OCI-LY1 (cell line): ENCODE measurements around the gene CD300A.

ENCODE experiments used
- H2AFZ ChIP-seq: fragments of 200-600 bp; sonication (generic), shearing (Covaris generic); 2 replicates; pipeline ENCODE4 v1.6.0; 2014; ENCODE audit warnings: antibody characterized with exemption, mild to moderate bottlenecking, low read length
- H3F3A ChIP-seq: fragments of 200-600 bp; sonication (generic), shearing (Covaris generic); 2 replicates; pipeline ENCODE4 v1.6.0; 2014; ENCODE audit warnings: mild to moderate bottlenecking, antibody characterized with exemption, low read length, moderate library complexity; ENCODE audit not compliant: insufficient read depth
- H3K27ac ChIP-seq: fragments of 200-600 bp; sonication (generic); 2 replicates; pipeline ENCODE4 v1.5.1; 2014; ENCODE audit warnings: low read length, mixed run types, mild to moderate bottlenecking, low read depth; ENCODE audit not compliant: poor library complexity, severe bottlenecking
- H3K27me3 ChIP-seq: fragments of 200-600 bp; sonication (generic); 2 replicates; pipeline ENCODE4 v1.6.0; 2014; ENCODE audit warnings: antibody characterized with exemption, mild to moderate bottlenecking, low read length, moderate library complexity; ENCODE audit not compliant: insufficient read depth
- H3K36me3 ChIP-seq: fragments of 200-600 bp; sonication (generic); 2 replicates; pipeline ENCODE4 v1.6.1; 2014; ENCODE audit warnings: mild to moderate bottlenecking, antibody characterized with exemption, low read length, moderate library complexity, mixed read lengths; ENCODE audit not compliant: insufficient read depth
- H3K4me1 ChIP-seq: fragments of 200-600 bp; sonication (generic); 2 replicates; pipeline ENCODE4 v1.5.1; 2014; ENCODE audit warnings: mild to moderate bottlenecking, low read length, moderate library complexity; ENCODE audit not compliant: insufficient read depth, severe bottlenecking
- H3K4me2 ChIP-seq: fragments of 200-600 bp; sonication (generic), shearing (Covaris generic); 2 replicates; pipeline ENCODE4 v1.6.1; 2014; ENCODE audit warnings: low read length
- H3K4me3 ChIP-seq: fragments of 200-600 bp; sonication (generic); 2 replicates; pipeline ENCODE4 v1.5.1; 2014; ENCODE audit warnings: low read length, low read depth, mild to moderate bottlenecking, mixed read lengths; ENCODE audit not compliant: poor library complexity, severe bottlenecking
- H3K79me2 ChIP-seq: fragments of 200-600 bp; shearing (Covaris generic); 2 replicates; pipeline ENCODE4 v1.6.1; 2016; ENCODE audit warnings: mixed run types, low read length, mixed read lengths; ENCODE audit not compliant: insufficient read depth
- H3K9ac ChIP-seq: fragments of 200-600 bp; sonication (generic), shearing (Covaris generic); 2 replicates; pipeline ENCODE4 v1.6.1; 2014; ENCODE audit warnings: mild to moderate bottlenecking, low read length, mixed read lengths
- H3K9me2 ChIP-seq: fragments of 200-600 bp; sonication (generic), shearing (Covaris generic); 2 replicates; pipeline ENCODE4 v1.6.1; 2014; ENCODE audit warnings: low read depth, mild to moderate bottlenecking, low read length, mixed read lengths
- H3K9me3 ChIP-seq: fragments of 200-600 bp; shearing (Covaris generic); 2 replicates; pipeline ENCODE4 v1.6.1; 2014; ENCODE audit warnings: low read length, mixed read lengths
- H4K20me1 ChIP-seq: fragments of 200-600 bp; sonication (generic), shearing (Covaris generic); 2 replicates; pipeline ENCODE4 v1.6.0; 2016; ENCODE audit warnings: mild to moderate bottlenecking, low read length; ENCODE audit not compliant: insufficient read depth
- CTCF ChIP-seq: fragments of 200-600 bp; sonication (generic), shearing (Covaris generic); IDR thresholded peaks from 2 replicates; pipeline ENCODE4 v1.5.1; 2017; ENCODE audit warnings: mild to moderate bottlenecking, antibody characterized with exemption, low read length, moderate library complexity, mixed read lengths
- EZH2 ChIP-seq: fragments of 200-600 bp; sonication (generic), shearing (Covaris generic); IDR thresholded peaks from 2 replicates; pipeline ENCODE4 v1.8.0; 2017; ENCODE audit warnings: borderline replicate concordance, mixed run types, mild to moderate bottlenecking, antibody characterized with exemption, low read length, moderate library complexity, mixed read lengths

The CD300A gene

GRCh38 chr17:74449306-74449705, 17.1 kb upstream of the CD300A start:
- no peaks in the 10 kb centered on the region for H3K9me2 ChIP-seq
- H3K27me3 ChIP-seq: no peaks in the 10 kb centered on the region; the same call in 1 of the 2 replicates
- no peaks in the 10 kb centered on the region for H3K4me1 ChIP-seq

GRCh38 chr17:74449773-74450172, 16.7 kb upstream of the CD300A start:
- Histone ChIP-seq H3K9ac (no peak overlapping the region), H2AFZ (no peak overlapping the region), H4K20me1 (no peaks in the 10 kb centered on the region), H3F3A (no peaks in the 10 kb centered on the region), H3K27ac (no peak overlapping the region), H3K79me2 (no peaks in the 10 kb centered on the region), H3K4me3 (no peak overlapping the region), H3K9me2 (no peaks in the 10 kb centered on the region), H3K9me3 (no peaks in the 10 kb centered on the region), H3K36me3 (no peaks in the 10 kb centered on the region), H3K4me2 (no peak overlapping the region), H3K4me1 (no peaks in the 10 kb centered on the region), H3K27me3 (no peaks in the 10 kb centered on the region; the same call in 1 of the 2 replicates)
- TF ChIP-seq EZH2 (no peak), CTCF (no peak)

More at GRCh38 chr17:74449306-74449705, 17.1 kb upstream of the CD300A start:
- Histone ChIP-seq H3K36me3 (no peaks in the 10 kb centered on the region), H3K79me2 (no peaks in the 10 kb centered on the region), H4K20me1 (no peaks in the 10 kb centered on the region), H3K27ac (no peak overlapping the region), H3K9me3 (no peaks in the 10 kb centered on the region), H2AFZ (no peak overlapping the region), H3K9ac (no peak overlapping the region), H3K4me3 (no peak overlapping the region), H3K4me2 (no peak overlapping the region), H3F3A (no peaks in the 10 kb centered on the region)
- TF ChIP-seq CTCF: no peak
- TF ChIP-seq EZH2: no peak

- TF ChIP-seq EZH2 (no peak), CTCF (no peak)
- no peaks in the 10 kb centered on the region for H3K9me2 ChIP-seq
- H3K4me1 ChIP-seq: no peaks in the 10 kb centered on the region
- H3K9ac ChIP-seq: no peak overlapping the region
- H3F3A ChIP-seq: no peaks in the 10 kb centered on the region
- no peak overlapping the region for H3K4me2 ChIP-seq
- no peak overlapping the region for H3K27ac ChIP-seq
- no peaks in the 10 kb centered on the region for H4K20me1 ChIP-seq
- no peaks in the 10 kb centered on the region for H3K9me3 ChIP-seq
- H2AFZ ChIP-seq: no peak overlapping the region
- H3K36me3 ChIP-seq: no peaks in the 10 kb centered on the region
- no peaks in the 10 kb centered on the region; the same call in 1 of the 2 replicates for H3K27me3 ChIP-seq
- H3K4me3 ChIP-seq: no peak overlapping the region
- no peaks in the 10 kb centered on the region for H3K79me2 ChIP-seq
Observed at GRCh38 chr17:74450231-74450630, 16.2 kb upstream of the CD300A start.
